OCI-LY3 (cell line): ENCODE data around the gene EPN1.
A peak's percentile ranks its signal among the peaks of the same experiment; 100 is the strongest.

Source experiments
- H2AFZ ChIP-seq: fragments of 200-600, 300-600 bp; shearing (Covaris generic); 2 replicates; pipeline ENCODE4 v1.6.0; 2014; ENCODE audit warnings: antibody characterized with exemption, low read depth, low read length
- H3K27ac ChIP-seq: fragments of 200-600, 300-600 bp; sonication (generic); 2 replicates; pipeline ENCODE4 v1.5.1; 2014; ENCODE audit warnings: mild to moderate bottlenecking, low read length, moderate library complexity, mixed read lengths
- H3K27me3 ChIP-seq: fragments of 200-600, 300-600 bp; sonication (generic); 2 replicates; pipeline ENCODE4 v1.6.1; 2014; ENCODE audit warnings: low read depth, low read length, mixed read lengths
- H3K36me3 ChIP-seq: fragments of 200-600, 300-600 bp; sonication (generic); replicated peaks from 2 replicates; pipeline ENCODE3; 2014; ENCODE audit warnings: low read depth, low read length, mixed read lengths
- H3K4me1 ChIP-seq: fragments of 300-600, 200-600 bp; sonication (generic); 2 replicates; pipeline ENCODE4 v1.6.1; 2014; ENCODE audit warnings: low read length, mixed read lengths
- H3K4me2 ChIP-seq: fragments of 200-600, 300-600 bp; sonication (generic); 2 replicates; pipeline ENCODE4 v1.6.1; 2014; ENCODE audit warnings: low read length, mixed read lengths
- H3K4me3 ChIP-seq: fragments of 300-600, 200-600 bp; sonication (generic); 2 replicates; pipeline ENCODE4 v1.5.1; 2014; ENCODE audit warnings: antibody characterized with exemption, mild to moderate bottlenecking, low read length, moderate library complexity
- H3K79me2 ChIP-seq: fragments of 300-600, 200-600 bp; shearing (Covaris generic); 2 replicates; pipeline ENCODE4 v1.6.1; 2014; ENCODE audit warnings: mild to moderate bottlenecking, low read length, mixed read lengths
- H3K9ac ChIP-seq: fragments of 300-600, 200-600 bp; shearing (Covaris generic); 2 replicates; pipeline ENCODE4 v1.6.0; 2014; ENCODE audit warnings: mild to moderate bottlenecking, low read length, moderate library complexity
- H3K9me3 ChIP-seq: fragments of 200-600, 300-600 bp; shearing (Covaris generic); 2 replicates; pipeline ENCODE4 v1.6.1; 2014; ENCODE audit warnings: low read length, mixed read lengths; ENCODE audit not compliant: insufficient read depth
- H4K20me1 ChIP-seq: fragments of 200-600, 300-600 bp; sonication (generic); 2 replicates; pipeline ENCODE4 v1.6.1; 2016; ENCODE audit warnings: low read length, mixed read lengths; ENCODE audit not compliant: insufficient read depth
- EZH2phosphoT487 ChIP-seq: fragments of 200-600 bp; shearing (Covaris generic); IDR thresholded peaks from 2 replicates; pipeline ENCODE4 v1.6.1; 2018; ENCODE audit warnings: antibody characterized with exemption, mixed run types, low read depth
- TF ChIP-seq, protein P1 (sequence below): fragments of 200-600, 300-600 bp; sonication (generic); IDR thresholded peaks from 2 replicates; pipeline ENCODE4 v1.5.1; 2014; ENCODE audit warnings: antibody characterized with exemption, low read length, low read depth

The EPN1 gene

DNA sequence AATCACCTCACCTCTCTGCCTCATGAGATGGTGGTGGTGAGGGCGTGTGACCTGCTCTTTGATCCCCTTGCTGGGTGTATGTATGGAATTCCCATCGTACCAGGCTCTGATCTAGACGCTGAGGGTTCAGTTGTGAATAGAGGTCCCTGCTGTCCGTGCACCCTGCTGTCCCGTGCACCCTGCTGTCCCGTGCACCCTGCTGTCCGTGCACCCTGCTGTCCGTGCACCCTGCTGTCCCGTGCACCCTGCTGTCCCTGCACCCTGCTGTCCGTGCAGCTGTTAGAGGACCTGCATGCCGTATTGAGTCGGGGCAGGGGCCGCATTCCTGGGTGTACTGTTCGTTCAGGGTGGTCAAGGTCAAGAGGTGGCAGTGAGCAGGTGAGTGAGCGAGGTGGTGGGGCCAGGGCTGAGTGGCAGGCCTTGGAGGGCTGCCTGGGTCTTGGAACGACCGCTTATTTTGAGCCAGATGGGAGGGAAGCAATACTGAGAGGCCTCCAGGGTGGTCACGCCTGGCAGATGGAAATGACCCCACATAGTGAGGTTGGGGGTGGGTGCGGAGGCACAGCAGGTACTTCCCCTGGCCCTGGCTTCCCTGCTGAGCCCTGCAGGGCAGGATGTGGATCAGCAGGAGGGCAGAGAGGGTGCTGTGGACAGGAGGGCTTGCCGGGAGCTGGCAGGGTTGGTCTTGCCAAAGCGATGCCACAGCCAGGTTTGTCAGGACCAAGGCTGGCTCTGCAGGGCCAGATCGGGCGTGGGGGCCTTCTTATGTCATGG, 4.6 kb upstream of the EPN1 start:
- Histone ChIP-seq H3K4me3 (no peak overlapping the region), H3K27me3 (no peaks in the 10 kb centered on the region), H3K27ac (no peak overlapping the region), H3K36me3 (peaks cover 51% of the 10 kb centered on the region), H3K4me2 (no peak overlapping the region), H3K79me2 (peaks cover 91% of the 10 kb centered on the region), H3K9me3 (no peaks in the 10 kb centered on the region), H4K20me1 (peaks cover 71% of the 10 kb centered on the region), H2AFZ (no peak overlapping the region), H3K4me1 (peaks cover 11% of the 10 kb centered on the region), H3K9ac (no peak overlapping the region)
- TF ChIP-seq, protein P1, sequence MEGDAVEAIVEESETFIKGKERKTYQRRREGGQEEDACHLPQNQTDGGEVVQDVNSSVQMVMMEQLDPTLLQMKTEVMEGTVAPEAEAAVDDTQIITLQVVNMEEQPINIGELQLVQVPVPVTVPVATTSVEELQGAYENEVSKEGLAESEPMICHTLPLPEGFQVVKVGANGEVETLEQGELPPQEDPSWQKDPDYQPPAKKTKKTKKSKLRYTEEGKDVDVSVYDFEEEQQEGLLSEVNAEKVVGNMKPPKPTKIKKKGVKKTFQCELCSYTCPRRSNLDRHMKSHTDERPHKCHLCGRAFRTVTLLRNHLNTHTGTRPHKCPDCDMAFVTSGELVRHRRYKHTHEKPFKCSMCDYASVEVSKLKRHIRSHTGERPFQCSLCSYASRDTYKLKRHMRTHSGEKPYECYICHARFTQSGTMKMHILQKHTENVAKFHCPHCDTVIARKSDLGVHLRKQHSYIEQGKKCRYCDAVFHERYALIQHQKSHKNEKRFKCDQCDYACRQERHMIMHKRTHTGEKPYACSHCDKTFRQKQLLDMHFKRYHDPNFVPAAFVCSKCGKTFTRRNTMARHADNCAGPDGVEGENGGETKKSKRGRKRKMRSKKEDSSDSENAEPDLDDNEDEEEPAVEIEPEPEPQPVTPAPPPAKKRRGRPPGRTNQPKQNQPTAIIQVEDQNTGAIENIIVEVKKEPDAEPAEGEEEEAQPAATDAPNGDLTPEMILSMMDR, result no peak
- no peak for TF ChIP-seq EZH2phosphoT487

DNA sequence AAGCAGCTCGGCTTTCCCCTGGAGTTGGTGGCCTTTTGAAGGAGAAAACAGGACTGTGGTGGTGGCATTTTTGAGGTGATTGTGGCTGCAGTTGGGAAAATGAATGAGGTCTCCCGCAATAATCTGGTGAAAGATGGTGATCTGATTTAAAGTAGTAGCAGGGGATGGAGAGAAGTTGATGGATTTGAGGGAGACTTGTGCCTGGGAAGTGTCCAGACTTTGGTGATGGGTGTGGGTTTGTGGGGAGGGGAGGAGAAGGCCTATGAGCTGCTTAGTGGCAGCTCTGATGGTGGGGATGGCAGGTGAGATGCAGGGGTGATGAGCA, 4.0 kb upstream of the EPN1 start:
- Histone ChIP-seq H3K27ac (no peak overlapping the region), H3K4me1 (peaks cover 11% of the 10 kb centered on the region)
- no peak for TF ChIP-seq EZH2phosphoT487
- TF ChIP-seq, protein P1, result no peak

DNA sequence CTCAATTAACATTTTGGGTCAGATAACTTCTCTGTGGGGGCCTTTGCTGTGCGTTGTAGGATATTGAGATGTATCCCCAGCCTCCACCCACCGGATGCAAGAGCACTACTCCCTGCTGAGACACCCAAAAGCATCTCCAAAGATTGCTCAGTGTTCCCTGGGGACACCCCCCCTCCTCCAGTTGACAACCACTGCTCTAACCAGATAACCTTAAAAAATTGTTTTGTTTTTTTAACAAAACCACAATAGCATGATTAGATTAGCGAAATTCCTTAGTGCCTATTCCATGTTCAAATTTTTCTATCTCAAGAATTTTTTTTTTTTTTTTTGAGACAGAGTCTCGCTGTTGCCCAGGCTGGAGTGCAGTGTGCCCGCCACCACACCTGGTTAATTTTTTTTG, 2.6 kb upstream of the EPN1 start:
- Histone ChIP-seq H3K4me2 (no peak overlapping the region), H3K4me3 (no peak overlapping the region), H2AFZ (no peak overlapping the region), H3K9me3 (no peaks in the 10 kb centered on the region), H3K9ac (no peak overlapping the region), H4K20me1 (peaks cover 54% of the 10 kb centered on the region), H3K36me3 (peaks cover 37% of the 10 kb centered on the region), H3K27ac (no peak overlapping the region), H3K4me1 (peaks cover 24% of the 10 kb centered on the region), H3K27me3 (no peaks in the 10 kb centered on the region), H3K79me2 (peaks cover 91% of the 10 kb centered on the region)
- no peak for TF ChIP-seq EZH2phosphoT487
- TF ChIP-seq, protein P1, result no peak

More for the DNA sequence above, 4.0 kb upstream of the EPN1 start:
- Histone ChIP-seq H4K20me1 (peaks cover 68% of the 10 kb centered on the region), H3K9ac (no peak overlapping the region), H3K36me3 (peaks cover 52% of the 10 kb centered on the region), H2AFZ (no peak overlapping the region), H3K4me3 (no peak overlapping the region), H3K27me3 (no peaks in the 10 kb centered on the region), H3K9me3 (no peaks in the 10 kb centered on the region), H3K79me2 (peaks cover 91% of the 10 kb centered on the region), H3K4me2 (no peak overlapping the region)

DNA sequence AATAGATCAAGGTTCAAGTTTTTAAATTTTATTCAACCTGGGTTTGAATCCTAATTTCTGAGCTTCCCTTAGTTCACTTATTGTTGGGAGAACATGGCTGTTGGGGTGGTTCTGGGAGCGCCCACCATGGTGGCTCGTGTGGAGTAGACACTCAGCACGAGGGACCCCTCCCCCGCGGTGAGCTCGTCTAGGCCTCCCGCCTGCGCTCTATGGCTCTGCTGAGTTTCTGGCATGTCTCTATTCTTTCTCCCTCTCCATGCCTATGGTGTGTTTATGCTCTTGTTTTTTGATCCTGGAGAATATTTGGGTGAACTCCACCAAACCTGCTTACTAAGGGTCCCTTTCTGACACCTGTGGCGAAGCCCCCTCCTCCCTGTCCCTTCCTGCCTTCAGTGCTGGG, 1.6 kb upstream of the EPN1 start:
- no peak overlapping the region for H2AFZ ChIP-seq
- peak overlapping the region; percentile 16; the same call in 1 of the 2 replicates for H3K4me2 ChIP-seq
- no peaks in the 10 kb centered on the region for H3K27me3 ChIP-seq
- peaks cover 46% of the 10 kb centered on the region for H4K20me1 ChIP-seq
- H3K4me1 ChIP-seq, result peaks cover 33% of the 10 kb centered on the region
- H3K27ac ChIP-seq, result peak overlapping the region; percentile 16; the same call in 1 of the 2 replicates
- H3K36me3 ChIP-seq, result peaks cover 31% of the 10 kb centered on the region
- H3K4me3 ChIP-seq, result no peak overlapping the region
- H3K79me2 ChIP-seq, result peaks cover 91% of the 10 kb centered on the region
- no peak overlapping the region for H3K9ac ChIP-seq
- no peak for TF ChIP-seq EZH2phosphoT487
- TF ChIP-seq, protein P1, result no peak
- no peaks in the 10 kb centered on the region for H3K9me3 ChIP-seq
